K562 (cell line): Measurements from ENCODE around the gene GPRC5B. TPM values are rescaled to one million over a fixed set of nuclear protein-coding genes. Genes with fewer than 3 reads are reported as not detected.

Experiments used
- ATAC-seq: fragments of 200-7000 bp; cut with Tn5 transposase; 3 replicates; pipeline ENCODE4 v1.9.1; 2020; ENCODE audit warnings: moderate library complexity
- BruUV-seq: library from RNA; stranded (reverse); fragments of 400-500 nt; replicated peaks from 2 replicates; lab custom pipeline; 2021; lab: Mats Ljungman, UMichigan
- CTCF ChIA-PET: fragments of 300-600 bp; formaldehyde crosslinking; extraction: SDS; loops from one replicate; lab custom pipeline; 2021; ENCODE audit warnings: low intra/inter-chr PET ratio; lab: Yijun Ruan, JAX
- POLR2A ChIA-PET: fragments of 300-600, 350-650 bp; sonication (Branson Sonifier 250); formaldehyde crosslinking; extraction: SDS; loops from one replicate; lab custom pipeline; 2021; ENCODE audit warnings: antibody characterized with exemption, inconsistent platforms; lab: Yijun Ruan, JAX
- DNase-seq, 4 experiments: peaks; one replicate each; pipeline versions ENCODE4 v3.0.0 to v3.0.0-alpha.2; 2011 to 2018; ENCODE audit warnings: low spot score in 3 of 4, mixed read lengths in 3 of 4; ENCODE audit errors: extremely low read depth in 1 of 4
- FAIRE-seq: peaks from 2 replicates; lab custom pipeline; 2011; peaks lifted over from hg19 to GRCh38; lab: Jason Lieb, UNC
- H2AFZ ChIP-seq: 2 replicates; pipeline ENCODE4 v1.6.0; 2011; ENCODE audit warnings: low read depth, low read length, control low read depth, inconsistent platforms
- H3K27ac ChIP-seq: fragments of 200-600 bp; 3 replicates; pipeline ENCODE4 v1.8.0; 2011; ENCODE audit warnings: low read depth, mild to moderate bottlenecking, control low read depth, inconsistent platforms, low read length, moderate library complexity, mixed read lengths; ENCODE audit errors: extremely low read depth
- H3K27me3 ChIP-seq, 2 experiments: fragments of 300-600 bp in 1 of 2; 2 replicates in 1 of 2; 3 replicates in 1 of 2; pipeline versions ENCODE4 v1.6.0 to v1.8.0; 2011; ENCODE audit warnings: inconsistent platforms in 2 of 2, low read length in 2 of 2, mild to moderate bottlenecking in 1 of 2, mixed read lengths in 1 of 2, moderate library complexity in 1 of 2; ENCODE audit not compliant: control insufficient read depth in 2 of 2, insufficient read depth in 2 of 2
- H3K36me3 ChIP-seq: fragments of 300-600 bp; 3 replicates; pipeline ENCODE4 v1.8.0; 2011; ENCODE audit warnings: mild to moderate bottlenecking, low read length, inconsistent platforms; ENCODE audit not compliant: control insufficient read depth, insufficient read depth
- H3K4me1 ChIP-seq, 2 experiments: fragments of 200-600 bp in 1 of 2; replicated peaks in 1 of 2; 2 replicates in 1 of 2; 3 replicates in 1 of 2; pipeline versions ENCODE4 v1.5.1 to v1.8.0; 2011; ENCODE audit warnings: inconsistent platforms in 2 of 2, low read length in 2 of 2, mild to moderate bottlenecking in 1 of 2, mixed read lengths in 1 of 2, moderate library complexity in 1 of 2; ENCODE audit not compliant: control insufficient read depth in 2 of 2, insufficient read depth in 2 of 2
- H3K4me2 ChIP-seq: 2 replicates; pipeline ENCODE4 v1.6.1; 2011; ENCODE audit warnings: low read length, control low read depth, inconsistent platforms, mixed read lengths; ENCODE audit not compliant: insufficient read depth
- H3K4me3 ChIP-seq: fragments of 200-600 bp; sonication (generic), shearing (Covaris generic); 2 replicates; pipeline ENCODE4 v1.5.1; 2016; ENCODE audit warnings: control low read depth, inconsistent platforms
- H3K79me2 ChIP-seq: fragments of 200-600 bp; 3 replicates; pipeline ENCODE4 v1.8.0; 2011; ENCODE audit warnings: low read length, inconsistent platforms; ENCODE audit not compliant: control insufficient read depth, insufficient read depth
- H3K9ac ChIP-seq, 2 experiments: 2 replicates each; pipeline versions ENCODE4 v1.6.0 to v1.6.1; 2011; ENCODE audit warnings: low read depth in 2 of 2, low read length in 2 of 2, control low read depth in 1 of 2, inconsistent platforms in 1 of 2, mild to moderate bottlenecking in 1 of 2, mixed read lengths in 1 of 2; ENCODE audit not compliant: insufficient read depth in 1 of 2
- H3K9me1 ChIP-seq: one replicate; pipeline ENCODE4 v1.6.0; 2011; ENCODE audit warnings: inconsistent platforms, mild to moderate bottlenecking, low read length, moderate library complexity; ENCODE audit not compliant: control insufficient read depth, insufficient read depth
- H3K9me3 ChIP-seq: replicated peaks from 2 replicates; pipeline ENCODE4 v1.5.1; 2011; ENCODE audit warnings: low read depth, low read length, inconsistent platforms; ENCODE audit not compliant: control insufficient read depth, insufficient read depth
- H4K20me1 ChIP-seq: replicated peaks from 2 replicates; pipeline ENCODE4 v1.6.1; 2011; ENCODE audit warnings: low read length, inconsistent platforms, mixed read lengths; ENCODE audit not compliant: control insufficient read depth, insufficient read depth
- BRCA1 ChIP-seq, 2 experiments: fragments of 450-650 bp in 1 of 2; sonication (generic) in 1 of 2; formaldehyde crosslinking in 1 of 2; IDR thresholded peaks; 2 replicates each; pipeline versions ENCODE4 v1.5.0 to v1.6.1; 2017 to 2020; ENCODE audit warnings: mild to moderate bottlenecking in 1 of 2, missing genetic modification reagents in 1 of 2
- E2F3 ChIP-seq: fragments of 250-450 bp; sonication (Bioruptor Pico); IDR thresholded peaks from 2 replicates; pipeline ENCODE4 v1.4.0; 2020; ENCODE audit warnings: mild to moderate bottlenecking
- FIP1L1 ChIP-seq: fragments of 200-400 bp; formaldehyde crosslinking; IDR thresholded peaks from 2 replicates; pipeline ENCODE4 v1.6.1; 2018; ENCODE audit warnings: mild to moderate bottlenecking, low read depth, low read length; ENCODE audit not compliant: poor library complexity, severe bottlenecking
- FOXM1 ChIP-seq, 2 experiments: fragments of 450-650 bp in 1 of 2; sonication (generic) in 1 of 2; formaldehyde crosslinking in 1 of 2; IDR thresholded peaks; 2 replicates each; pipeline versions ENCODE4 v1.6.1 to v1.9.0; 2017 to 2022; ENCODE audit warnings: low read depth in 2 of 2, mild to moderate bottlenecking in 2 of 2, missing genetic modification reagents in 1 of 2, moderate library complexity in 1 of 2
- PRMT5 ChIP-seq: sonication (generic); formaldehyde crosslinking; IDR thresholded peaks from 2 replicates; pipeline ENCODE4 v1.5.0; 2020; ENCODE audit warnings: missing genetic modification reagents
- TAL1 ChIP-seq: fragments of 450-650 bp; IDR thresholded peaks from 2 replicates; pipeline ENCODE4 v1.6.1; 2016; ENCODE audit warnings: mild to moderate bottlenecking
- WGBS: fragments of 100-300 bp; shearing (Covaris generic); methylation state at CpG from one replicate; pipeline ENCODE4 v1.1.6; 2016; ENCODE audit warnings: low coverage, mixed read lengths; ENCODE audit not compliant: insufficient coverage; ENCODE audit errors: missing lambda C conversion rate; 5-methylcytosine and 5-hydroxymethylcytosine counted together
- in situ Hi-C: fragments of 300-500 bp; cut with MboI; formaldehyde crosslinking; loops from 4 replicates; pipeline ENCODE4 v1.15.0; 2018; ENCODE audit warnings: inconsistent platforms, mixed read lengths
- intact Hi-C: fragments of 100-400 bp; cut with micrococcal nuclease; formaldehyde crosslinking; loops from 2 replicates; pipeline ENCODE4 v1.14.2; 2022
- polyA plus RNA-seq, 8 experiments: library from polyadenylated mRNA; depleted of rRNA in 4 of 8; stranded (reverse) in 5 of 8; unstranded in 3 of 8; fragments of >200 nt; fragmentation: Nextera tagmentation in 2 of 8; fragmentation: Illumina TruSeq in 1 of 8; extraction: Ambion mirVana in 2 of 8; extraction: Trizol in 1 of 8; gene quantifications; 2 replicates each; pipeline versions ENCODE4 v1.2.1 to v1.2.3, GENCODE V29; 2011 to 2014; ENCODE audit warnings: inconsistent platforms in 1 of 8, missing spikeins in 1 of 8
- total RNA-seq, 7 experiments: library from RNA; depleted of rRNA in 6 of 7; stranded (reverse); fragments of >200 nt in 6 of 7; fragmentation: Illumina TruSeq in 2 of 7; extraction: Trizol in 2 of 7; gene quantifications; 2 replicates each; pipeline versions ENCODE4 v1.2.1 to v1.2.3, GENCODE V29; 2011 to 2021; ENCODE audit warnings: low replicate concordance in 1 of 7
- TF ChIP-seq, protein P1 (sequence below): fragments of 450-650 bp; IDR thresholded peaks from 2 replicates; pipeline ENCODE4 v1.6.1; 2014; ENCODE audit warnings: low read depth, mild to moderate bottlenecking, moderate library complexity, borderline replicate concordance
- TF ChIP-seq, protein P2 (sequence below): fragments of 200-400 bp; formaldehyde crosslinking; IDR thresholded peaks from 2 replicates; pipeline ENCODE4 v1.6.1; 2017; ENCODE audit warnings: mild to moderate bottlenecking, low read depth, low read length, moderate library complexity
- TF ChIP-seq, protein P3 (sequence below): sonication (generic); formaldehyde crosslinking; IDR thresholded peaks from 2 replicates; pipeline ENCODE4 v1.8.0; 2022; ENCODE audit warnings: missing genetic modification reagents, mild to moderate bottlenecking, borderline replicate concordance

Gene GPRC5B
- total and polyA plus RNA-seq, 9 of the 15 experiments (the other 6 are each of a cell fraction or from before 2014, with no cell fraction given), result 0.65 to 5.5 (median 1.3) TPM

DNA sequence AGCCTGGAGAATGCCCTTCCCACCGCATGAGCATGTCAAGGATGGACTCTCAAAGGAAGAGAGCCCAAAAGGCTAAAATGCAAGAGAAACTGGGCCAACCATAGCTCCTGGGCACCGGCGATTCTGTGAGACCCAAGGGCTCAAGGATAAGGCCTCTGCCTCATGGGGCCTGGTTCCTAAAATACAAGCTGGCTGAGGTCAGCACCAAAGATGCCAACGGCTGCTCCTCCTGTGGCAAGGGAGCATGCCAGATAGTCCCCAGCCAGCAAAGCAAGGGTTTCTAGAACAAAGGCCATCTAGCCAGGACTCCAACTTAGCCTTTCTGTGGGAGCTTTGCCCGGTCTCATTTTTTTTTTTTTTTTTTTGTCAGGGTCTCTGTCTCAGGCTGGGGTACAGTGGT is 20.1 kb downstream of the GPRC5B start:
- Histone ChIP-seq H3K9ac (no peak overlapping the region), H2AFZ (no peak overlapping the region), H3K27me3 (peaks cover 11 to 26% of the 10 kb centered on the region in 2 experiments; a peak in 4 of 5 replicates), H3K36me3 (no peaks in the 10 kb centered on the region), H4K20me1 (no peaks in the 10 kb centered on the region), H3K9me3 (no peaks in the 10 kb centered on the region), H3K9me1 (no peaks in the 10 kb centered on the region), H3K4me3 (no peak overlapping the region), H3K4me1 (no peaks in the 10 kb centered on the region), H3K27ac (no peak overlapping the region), H3K79me2 (no peaks in the 10 kb centered on the region), H3K4me2 (no peak overlapping the region)
- ChIA-PET CTCF (no interaction called here), POLR2A (no interaction called here)
- TF ChIP-seq BRCA1 (IDR thresholded peaks at IDR 0.05) (no peak), BRCA1 (CRISPR knock-in tag; IDR thresholded peaks at IDR 0.05) (no peak), E2F3 (CRISPR knock-in tag) (no peak)
- TF ChIP-seq, protein P1, sequence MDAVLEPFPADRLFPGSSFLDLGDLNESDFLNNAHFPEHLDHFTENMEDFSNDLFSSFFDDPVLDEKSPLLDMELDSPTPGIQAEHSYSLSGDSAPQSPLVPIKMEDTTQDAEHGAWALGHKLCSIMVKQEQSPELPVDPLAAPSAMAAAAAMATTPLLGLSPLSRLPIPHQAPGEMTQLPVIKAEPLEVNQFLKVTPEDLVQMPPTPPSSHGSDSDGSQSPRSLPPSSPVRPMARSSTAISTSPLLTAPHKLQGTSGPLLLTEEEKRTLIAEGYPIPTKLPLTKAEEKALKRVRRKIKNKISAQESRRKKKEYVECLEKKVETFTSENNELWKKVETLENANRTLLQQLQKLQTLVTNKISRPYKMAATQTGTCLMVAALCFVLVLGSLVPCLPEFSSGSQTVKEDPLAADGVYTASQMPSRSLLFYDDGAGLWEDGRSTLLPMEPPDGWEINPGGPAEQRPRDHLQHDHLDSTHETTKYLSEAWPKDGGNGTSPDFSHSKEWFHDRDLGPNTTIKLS, result no peak
- in situ Hi-C loops (no loop called here), intact Hi-C loops (no loop called here)
- FAIRE-seq (no peak), ATAC-seq (no peak), DNase-seq (no peak)
- no TSS peak for BruUV-seq
- WGBS, result 15% methylated on average over 5 of the region's 5 CpGs

DNA sequence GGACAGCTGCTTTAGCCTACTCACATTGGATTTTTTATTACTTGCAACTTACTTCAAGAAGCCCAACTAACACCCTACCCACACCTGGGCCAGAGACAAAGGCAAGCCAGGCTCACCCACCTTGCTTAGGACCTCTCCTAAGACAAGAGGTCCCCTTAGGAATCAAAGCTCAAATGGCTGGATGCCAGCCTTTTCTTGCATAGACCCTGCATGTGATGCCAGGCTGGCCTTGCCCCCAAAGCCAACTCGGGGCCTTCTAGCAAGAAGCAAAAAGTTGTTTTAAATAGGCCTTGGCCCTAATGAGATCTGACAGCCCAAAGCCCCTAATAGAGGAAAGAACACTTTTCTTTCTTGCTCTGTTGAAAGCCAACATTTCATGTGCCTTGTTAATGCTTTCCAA is 20.7 kb downstream of the GPRC5B start:
- Histone ChIP-seq H3K9ac (no peak overlapping the region), H3K4me1 (no peaks in the 10 kb centered on the region), H3K36me3 (no peaks in the 10 kb centered on the region), H4K20me1 (no peaks in the 10 kb centered on the region), H3K27me3 (peaks cover 11 to 30% of the 10 kb centered on the region in 2 experiments; a peak in 4 of 5 replicates), H3K4me2 (no peak overlapping the region), H3K9me3 (no peaks in the 10 kb centered on the region), H3K27ac (no peak overlapping the region), H2AFZ (no peak overlapping the region), H3K4me3 (no peak overlapping the region), H3K79me2 (no peaks in the 10 kb centered on the region), H3K9me1 (no peaks in the 10 kb centered on the region)
- intact Hi-C loops, result no loop called here
- ChIA-PET CTCF (no interaction called here), POLR2A (no interaction called here)
- BruUV-seq, result no TSS peak
- DNase-seq, result no peak
- no peak for ATAC-seq
- no peak for FAIRE-seq
- in situ Hi-C loops, result no loop called here
- 11% methylated on average over 1 of the region's 1 CpG for whole genome bisulfite sequencing
- TF ChIP-seq, protein P2, sequence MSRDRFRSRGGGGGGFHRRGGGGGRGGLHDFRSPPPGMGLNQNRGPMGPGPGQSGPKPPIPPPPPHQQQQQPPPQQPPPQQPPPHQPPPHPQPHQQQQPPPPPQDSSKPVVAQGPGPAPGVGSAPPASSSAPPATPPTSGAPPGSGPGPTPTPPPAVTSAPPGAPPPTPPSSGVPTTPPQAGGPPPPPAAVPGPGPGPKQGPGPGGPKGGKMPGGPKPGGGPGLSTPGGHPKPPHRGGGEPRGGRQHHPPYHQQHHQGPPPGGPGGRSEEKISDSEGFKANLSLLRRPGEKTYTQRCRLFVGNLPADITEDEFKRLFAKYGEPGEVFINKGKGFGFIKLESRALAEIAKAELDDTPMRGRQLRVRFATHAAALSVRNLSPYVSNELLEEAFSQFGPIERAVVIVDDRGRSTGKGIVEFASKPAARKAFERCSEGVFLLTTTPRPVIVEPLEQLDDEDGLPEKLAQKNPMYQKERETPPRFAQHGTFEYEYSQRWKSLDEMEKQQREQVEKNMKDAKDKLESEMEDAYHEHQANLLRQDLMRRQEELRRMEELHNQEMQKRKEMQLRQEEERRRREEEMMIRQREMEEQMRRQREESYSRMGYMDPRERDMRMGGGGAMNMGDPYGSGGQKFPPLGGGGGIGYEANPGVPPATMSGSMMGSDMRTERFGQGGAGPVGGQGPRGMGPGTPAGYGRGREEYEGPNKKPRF, result no peak
- TF ChIP-seq PRMT5 (CRISPR knock-in tag) (no peak), FIP1L1 (no peak), TAL1 (no peak), FOXM1 (IDR thresholded peaks at IDR 0.05; ENCODE audit: low read depth) (no peak), FOXM1 (CRISPR knock-in tag; IDR thresholded peaks at IDR 0.05; ENCODE audit: low read depth) (no peak)
- TF ChIP-seq, protein P3, sequence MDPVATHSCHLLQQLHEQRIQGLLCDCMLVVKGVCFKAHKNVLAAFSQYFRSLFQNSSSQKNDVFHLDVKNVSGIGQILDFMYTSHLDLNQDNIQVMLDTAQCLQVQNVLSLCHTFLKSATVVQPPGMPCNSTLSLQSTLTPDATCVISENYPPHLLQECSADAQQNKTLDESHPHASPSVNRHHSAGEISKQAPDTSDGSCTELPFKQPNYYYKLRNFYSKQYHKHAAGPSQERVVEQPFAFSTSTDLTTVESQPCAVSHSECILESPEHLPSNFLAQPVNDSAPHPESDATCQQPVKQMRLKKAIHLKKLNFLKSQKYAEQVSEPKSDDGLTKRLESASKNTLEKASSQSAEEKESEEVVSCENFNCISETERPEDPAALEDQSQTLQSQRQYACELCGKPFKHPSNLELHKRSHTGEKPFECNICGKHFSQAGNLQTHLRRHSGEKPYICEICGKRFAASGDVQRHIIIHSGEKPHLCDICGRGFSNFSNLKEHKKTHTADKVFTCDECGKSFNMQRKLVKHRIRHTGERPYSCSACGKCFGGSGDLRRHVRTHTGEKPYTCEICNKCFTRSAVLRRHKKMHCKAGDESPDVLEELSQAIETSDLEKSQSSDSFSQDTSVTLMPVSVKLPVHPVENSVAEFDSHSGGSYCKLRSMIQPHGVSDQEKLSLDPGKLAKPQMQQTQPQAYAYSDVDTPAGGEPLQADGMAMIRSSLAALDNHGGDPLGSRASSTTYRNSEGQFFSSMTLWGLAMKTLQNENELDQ, result no peak
